Fibroblast of peridontal ligament (primary cell): ENCODE measurements around the gene WASF3.
A peak's percentile ranks its signal among the peaks of the same experiment; 100 is the strongest.
"Not testable (repeated sequence)": the region's sequence is repeated elsewhere in the genome, so short reads cannot be mapped to it uniquely, and the experiment has no call there.

Source experiments
- DNase-seq: peaks from one replicate; pipeline ENCODE4 v3.0.0-alpha.2; 2010; ENCODE audit errors: extremely low read depth

Gene WASF3

DNA sequence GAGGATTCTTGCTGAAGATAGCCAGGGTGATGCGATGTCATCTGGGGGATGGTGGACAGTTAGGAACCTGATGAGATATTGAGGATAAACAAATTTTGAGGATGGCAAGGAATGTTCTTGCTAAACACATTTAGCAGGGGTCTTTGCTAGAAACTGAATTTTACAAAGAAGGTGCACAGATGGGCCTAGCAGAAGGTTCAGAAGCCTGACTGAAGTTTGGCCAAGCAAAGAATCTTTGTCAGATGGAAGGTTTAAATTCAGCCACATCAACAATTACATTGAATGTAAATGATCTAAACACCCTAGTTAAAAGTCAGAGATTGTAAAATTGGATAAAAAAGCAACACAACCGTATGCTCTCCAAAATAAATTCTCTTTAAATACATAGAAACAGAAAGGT is 68.8 kb downstream of the WASF3 start:
- DNase-seq, result no peak

DNA sequence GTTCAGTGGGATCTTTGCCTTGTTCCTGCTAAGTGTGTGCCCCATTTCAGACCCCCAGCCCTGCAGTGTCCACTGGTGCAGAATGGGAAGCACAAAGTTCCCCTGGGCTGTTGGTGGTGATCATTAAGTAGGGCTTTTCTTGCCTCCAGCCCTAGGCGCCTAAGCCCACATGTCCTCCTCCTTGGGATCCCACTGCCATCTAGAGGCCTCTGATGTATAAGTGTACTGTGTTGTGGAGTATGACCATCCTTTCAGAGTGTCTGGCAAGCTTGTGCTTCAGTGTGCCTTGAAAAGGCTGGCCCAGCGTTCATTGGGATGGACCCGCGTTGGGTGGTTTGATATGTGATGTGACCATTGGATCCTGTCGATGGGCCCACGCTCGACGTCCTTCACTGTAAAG is 71.2 kb downstream of the WASF3 start:
- DNase-seq, result peak; percentile 44

DNA sequence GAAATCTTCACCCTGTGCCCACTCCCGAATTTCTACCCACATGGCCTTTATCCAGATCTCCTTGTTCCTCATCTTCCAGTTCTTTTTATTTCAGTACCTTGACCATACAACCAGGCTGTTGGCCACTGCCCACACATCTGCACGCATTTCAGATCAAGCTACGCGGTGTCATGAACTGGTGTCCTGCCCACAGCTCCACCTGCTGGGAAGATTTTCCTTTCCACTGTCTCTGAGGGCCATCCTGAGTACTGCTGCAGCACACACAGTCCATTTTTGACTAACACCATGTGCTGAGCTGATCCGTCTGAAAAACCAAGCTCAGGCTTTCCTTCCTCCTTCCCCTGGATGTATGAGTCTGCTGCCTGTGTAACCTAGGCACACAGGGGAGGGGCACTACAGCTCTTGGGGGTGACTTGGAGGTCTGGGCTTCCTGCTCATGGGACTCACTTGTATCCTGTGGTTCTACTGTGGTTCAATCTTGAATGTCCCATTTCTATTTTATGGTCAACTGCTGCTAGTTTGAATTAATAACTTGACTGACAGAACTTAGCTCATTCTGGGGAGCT is 71.9 kb downstream of the WASF3 start:
- DNase-seq, result no peak

DNA sequence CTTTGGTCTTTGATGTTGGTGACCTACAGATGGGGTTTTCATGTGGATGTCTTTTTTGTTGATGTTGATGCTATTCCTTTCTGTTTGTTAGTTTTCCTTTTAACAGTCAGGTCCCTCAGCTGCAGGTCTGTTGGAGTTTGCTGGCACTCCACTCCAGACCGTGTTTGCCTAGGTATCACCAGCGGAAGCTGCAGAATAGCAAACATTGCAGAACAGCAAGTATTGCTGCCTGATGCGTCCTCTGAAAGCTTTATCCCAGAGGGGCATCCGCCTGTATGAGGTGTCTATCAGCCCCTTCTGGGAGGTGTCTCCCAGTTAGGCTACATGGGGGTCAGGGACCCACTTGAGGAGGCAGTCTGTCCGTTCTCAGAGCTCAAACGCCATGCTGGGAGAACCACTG is 78.2 kb downstream of the WASF3 start:
- not testable (repeated sequence) for DNase-seq

DNA sequence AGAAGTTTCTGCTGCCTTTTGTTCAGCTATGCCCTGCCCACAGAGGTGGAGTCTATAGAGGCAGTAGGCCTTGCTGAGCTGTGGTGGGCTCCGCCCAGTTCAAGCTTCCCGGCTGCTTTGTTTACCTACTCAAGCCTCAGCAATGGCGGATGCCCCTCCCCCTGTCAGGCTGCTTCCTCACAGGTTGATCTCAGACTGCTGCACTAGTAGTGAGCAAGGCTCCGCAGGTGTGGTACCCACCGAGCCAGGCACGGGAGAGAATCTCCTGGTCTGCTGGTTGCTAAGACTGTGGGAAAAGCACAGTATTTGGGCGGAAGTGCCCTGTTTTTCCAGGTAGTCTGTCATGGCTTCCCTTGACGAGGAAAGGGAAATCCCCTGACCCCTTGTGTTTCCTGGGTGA is 78.6 kb downstream of the WASF3 start:
- DNase-seq, result not testable (repeated sequence)

DNA sequence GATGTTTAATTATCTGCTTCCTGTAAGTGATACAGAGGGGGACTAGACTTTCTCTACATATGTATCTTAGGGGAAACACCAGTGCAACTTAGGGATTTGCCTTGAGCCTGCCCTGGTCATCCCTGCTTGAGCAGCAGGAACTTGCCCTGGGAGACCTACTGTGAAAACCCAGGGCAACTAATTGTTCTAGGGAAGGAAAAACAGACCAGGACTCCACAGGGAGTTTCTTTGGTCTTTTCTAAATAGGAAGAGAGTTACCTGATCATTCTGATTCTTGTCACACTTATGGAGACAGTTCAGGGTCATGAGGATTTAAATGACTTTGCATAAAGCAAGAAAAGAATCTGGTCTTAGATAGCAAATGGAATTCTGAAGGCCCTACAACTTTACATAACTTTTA is 89.1 kb downstream of the WASF3 start:
- no peak for DNase-seq

DNA sequence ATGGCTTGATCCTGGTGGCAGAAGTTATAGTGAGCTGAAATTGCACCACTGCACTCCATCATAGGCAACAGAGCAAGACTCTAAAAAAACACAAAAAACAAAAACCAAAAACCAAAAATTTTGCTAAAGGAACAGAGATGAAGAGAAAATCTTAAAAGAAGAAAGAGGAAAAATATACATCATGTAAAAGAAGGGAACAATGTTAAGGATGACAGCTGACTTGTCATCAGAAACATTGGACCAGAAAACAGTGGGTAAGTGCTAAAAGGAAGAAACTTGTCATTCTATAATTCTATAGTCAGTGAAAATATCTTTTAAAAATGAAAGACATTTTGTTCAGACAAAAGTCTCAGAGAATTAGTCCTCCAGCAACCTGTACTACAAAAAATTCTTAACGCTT is 93.8 kb downstream of the WASF3 start:
- DNase-seq, result no peak

DNA sequence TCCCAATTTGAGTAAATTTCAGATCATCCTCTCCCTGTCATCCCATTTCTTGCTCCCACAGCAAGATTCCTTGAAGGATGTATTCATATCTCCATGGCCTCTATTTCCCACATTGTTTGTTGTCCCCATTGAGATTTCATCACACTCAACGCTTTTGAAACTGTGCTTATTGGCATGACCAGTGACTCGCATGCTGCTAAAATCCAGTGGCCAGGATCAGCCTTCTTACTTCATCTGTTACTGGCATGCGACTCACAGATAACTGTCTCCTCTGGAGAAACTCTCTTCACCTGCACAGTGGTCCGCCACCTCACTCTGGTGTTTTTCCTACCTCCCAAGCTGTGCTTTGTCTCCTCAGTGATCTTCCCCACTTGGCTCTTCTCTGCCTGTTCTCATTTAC is 95.8 kb downstream of the WASF3 start:
- peak; percentile 31 for DNase-seq

DNA sequence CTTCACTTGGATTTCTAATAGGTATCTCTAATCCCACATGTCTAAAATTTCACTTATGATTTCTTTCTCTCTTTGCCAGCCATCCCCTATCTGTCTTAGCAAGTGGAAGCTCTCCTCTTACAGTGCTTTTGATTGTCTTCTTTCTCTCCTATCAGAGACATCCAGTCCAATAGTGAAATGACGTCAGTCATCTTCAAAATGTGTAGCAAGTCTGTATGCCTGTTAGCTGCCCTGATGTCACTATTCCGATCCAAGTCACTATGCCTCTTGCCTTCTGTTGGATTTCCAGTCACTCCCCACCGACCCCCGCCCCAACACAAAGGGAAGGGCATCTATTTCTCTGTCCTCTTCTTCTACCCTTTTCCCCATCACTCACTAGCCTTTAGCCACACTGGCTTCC is 96.4 kb downstream of the WASF3 start:
- DNase-seq, result no peak

DNA sequence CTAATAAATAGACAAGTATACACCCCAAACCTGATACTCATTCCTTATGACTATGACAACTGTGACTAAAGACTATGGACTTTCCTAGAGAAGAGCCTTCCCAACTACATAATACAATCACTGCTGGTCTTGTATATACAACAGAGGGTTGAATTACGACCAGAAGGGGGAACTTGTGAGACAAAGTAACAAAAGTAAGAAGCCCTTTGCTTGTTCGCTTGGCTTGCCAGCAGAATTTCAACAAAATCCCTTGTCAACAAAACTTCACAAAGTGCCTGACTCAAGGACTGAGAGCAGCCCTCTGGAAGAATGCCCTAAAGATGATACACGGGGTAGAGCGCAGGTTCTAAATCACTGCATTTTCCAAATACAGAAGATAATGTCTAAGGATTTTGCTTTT is 99.4 kb downstream of the WASF3 start:
- peak; percentile 75 for DNase-seq

DNA sequence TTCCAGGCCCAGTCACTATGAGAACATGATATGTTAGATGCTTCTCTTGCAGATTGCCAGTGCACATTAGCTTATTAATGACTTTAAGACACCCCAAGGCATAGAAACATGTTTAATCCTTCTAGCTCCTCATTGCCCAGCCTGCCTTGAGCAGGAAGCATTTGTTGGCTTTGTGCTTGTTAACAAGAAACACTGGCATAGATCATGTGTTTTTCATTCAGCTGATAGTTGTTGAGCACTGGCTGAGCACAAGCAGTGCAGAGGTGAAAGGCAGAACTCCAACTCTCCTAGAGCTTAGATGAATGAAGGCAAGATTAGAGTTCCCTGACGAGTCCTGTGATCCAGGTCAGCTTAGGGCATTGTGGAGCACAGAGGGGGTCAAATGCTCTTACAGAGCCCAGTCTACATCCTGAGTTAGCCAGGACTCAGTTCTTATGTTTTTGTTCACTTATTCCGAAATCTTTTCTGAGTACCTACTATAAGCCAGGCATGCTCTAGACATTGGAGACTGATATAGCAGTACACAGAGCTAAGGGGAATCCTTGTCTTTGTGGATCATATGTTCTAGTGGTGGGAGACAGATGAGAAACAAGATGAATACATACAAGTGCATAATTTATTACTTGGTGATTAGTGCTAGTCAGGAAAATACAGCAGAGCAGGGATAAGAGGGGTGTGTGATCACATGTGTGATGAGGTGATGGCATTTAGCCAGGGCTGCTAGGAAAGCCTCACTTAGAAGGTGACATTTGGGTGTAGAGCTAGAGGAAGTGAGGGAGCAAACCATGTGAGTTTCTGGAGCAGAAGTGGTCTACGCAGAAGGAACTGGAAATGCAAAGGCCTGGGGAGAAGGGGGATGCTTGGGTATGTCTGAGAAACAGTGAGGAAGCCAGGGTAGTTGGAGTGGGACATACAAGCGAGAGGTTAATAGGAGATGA is 101.2 kb downstream of the WASF3 start:
- peak; percentile 10 for DNase-seq

DNA sequence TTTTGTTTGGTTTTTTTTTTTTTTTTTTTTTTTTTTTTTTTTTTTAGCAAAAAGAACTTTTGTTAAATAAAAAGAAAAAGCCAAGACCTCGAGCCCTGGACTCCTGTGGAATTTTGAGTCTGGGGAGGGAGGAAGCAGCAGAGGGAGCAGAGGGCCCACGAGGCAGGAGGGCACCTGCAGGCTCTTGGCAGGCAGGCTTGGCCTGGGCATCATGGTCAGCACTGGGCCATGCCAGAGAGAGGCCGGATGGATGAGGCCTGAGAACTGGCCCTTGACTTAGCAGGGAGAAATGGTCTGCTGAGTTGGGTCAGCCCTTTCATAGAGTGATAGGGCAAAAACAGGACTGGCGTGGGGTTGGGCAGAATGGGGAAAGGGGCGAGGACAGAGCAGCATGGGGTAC is 102.7 kb downstream of the WASF3 start:
- DNase-seq, result no peak

DNA sequence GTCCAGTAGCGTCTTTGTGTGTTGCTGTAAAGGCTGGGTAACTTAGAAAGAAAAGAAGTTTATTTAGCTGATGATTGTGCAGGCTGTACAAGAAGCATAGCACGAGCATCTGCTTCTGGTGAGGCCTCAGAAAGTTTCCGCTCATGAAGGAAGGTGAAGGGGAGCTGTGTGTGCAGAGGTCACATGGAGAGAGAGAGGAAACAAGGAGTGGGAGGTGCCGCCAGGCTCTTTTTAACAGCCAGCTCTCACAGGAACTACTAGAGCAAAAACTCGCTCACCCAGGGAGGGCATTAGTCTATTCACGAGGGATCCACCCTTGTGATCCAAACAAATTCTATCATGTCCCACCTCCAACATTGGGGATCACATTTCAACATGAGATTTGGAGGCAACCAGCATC is 103.3 kb downstream of the WASF3 start:
- DNase-seq, result no peak

DNA sequence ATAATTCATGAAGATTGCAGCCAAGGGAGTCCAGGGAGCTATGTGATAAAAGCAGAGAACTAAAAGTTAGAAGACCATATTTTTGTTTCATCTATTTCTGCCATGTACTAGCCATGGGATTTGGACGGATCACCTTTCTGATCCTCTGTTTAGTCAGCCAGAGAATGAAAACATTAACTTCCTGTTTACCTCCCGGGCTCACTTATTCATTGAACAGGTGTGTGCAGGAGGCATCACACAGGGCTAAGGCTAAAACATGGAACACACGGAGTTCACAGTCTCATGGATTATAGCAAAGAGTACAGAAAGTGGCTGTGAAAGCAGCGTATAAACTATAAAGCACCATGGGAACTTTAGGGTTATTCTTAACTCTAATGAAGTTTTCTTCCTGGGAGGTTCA is 106.3 kb downstream of the WASF3 start:
- DNase-seq, result no peak

DNA sequence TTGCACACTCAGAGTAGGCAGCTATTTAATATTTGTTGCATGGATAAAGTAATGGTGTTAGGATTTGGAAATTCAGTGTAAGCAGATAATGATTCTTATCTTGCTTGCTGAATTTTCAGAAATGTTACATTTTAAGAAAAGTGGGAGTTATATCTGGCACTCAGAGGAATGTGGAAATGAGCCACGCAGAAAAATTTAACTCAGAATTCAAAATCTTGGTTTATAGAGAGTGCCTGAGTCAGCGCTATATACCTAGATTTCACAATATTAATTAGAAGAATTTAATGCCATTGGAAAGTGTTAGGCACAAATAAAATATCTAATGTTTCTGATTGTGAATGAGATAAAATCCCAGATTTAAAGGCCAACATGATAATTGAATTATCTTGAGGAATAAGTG is 106.8 kb downstream of the WASF3 start:
- no peak for DNase-seq

DNA sequence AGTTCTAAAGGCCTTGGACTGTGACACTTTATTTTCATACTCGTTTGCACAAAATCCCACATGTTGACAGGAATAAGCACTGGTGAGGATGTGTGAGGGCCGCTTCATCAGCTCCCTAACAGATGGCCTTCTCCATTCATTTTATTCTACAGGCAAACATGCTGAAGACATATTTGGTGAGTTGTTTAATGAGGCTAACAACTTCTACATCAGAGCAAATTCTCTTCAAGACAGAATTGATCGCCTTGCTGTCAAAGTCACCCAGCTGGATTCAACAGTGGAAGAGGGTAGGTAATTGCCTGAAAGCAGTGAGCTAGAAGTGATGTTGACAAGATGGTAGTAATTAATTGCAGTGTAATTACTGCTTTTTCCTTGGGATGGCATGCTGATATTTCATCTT is 107.4 kb downstream of the WASF3 start:
- DNase-seq, result no peak

DNA sequence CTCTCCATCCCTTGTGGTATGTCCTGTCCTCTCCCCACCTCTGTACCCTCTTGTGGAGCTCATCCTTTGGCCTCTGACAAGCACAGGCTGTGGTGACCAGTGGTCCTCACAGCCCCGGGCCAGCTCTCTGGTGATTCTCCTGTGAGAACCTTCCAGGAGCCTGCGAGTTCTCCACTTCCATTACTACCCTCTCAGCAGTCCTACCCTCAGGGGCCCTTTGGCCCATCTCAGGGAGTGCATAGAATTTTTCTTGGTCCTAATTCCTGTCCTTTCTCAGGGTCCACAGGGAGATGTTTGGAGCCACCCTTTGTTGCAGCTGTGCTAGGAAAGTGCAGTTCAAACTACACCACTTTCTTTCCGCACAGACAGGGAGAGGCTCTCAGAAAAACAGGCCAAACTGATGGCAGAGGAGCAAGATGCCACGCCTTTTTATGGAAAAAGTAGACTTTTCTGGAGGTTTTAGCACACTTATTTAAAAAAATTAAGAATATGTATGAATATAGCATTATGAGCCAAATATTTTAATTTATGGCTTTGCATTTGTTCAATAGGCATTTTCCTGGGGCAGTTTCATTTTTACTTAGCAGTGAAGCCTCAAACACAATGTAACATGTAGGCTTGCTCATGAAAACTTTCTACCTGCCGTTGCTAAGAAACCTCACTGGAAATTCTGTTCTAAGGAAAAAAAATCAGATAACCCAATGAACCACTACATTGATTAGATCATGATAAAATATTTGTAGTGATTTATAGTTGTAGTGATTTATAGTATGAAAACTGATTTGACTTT is 111.1 kb downstream of the WASF3 start:
- DNase-seq, result no peak

DNA sequence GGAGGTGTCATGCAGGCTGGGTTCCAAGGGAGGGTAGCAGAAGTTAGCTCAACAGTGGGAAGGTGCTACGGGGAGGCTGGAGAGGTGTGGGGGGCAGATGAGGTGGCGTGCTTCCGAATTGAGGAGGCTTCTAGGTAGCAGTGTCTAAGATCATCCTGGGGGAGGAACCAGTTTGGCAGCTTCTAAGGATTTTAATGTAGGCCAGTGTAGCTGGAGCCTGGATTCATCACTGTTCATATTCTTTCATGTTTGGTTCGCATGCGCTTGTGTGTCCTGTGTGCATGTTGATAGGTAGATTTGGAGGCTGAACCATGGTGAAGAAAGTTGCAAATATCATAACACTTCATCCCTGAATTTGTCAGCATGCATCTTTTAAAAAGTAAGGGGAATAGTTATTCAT is 116.4 kb downstream of the WASF3 start:
- DNase-seq, result no peak

DNA sequence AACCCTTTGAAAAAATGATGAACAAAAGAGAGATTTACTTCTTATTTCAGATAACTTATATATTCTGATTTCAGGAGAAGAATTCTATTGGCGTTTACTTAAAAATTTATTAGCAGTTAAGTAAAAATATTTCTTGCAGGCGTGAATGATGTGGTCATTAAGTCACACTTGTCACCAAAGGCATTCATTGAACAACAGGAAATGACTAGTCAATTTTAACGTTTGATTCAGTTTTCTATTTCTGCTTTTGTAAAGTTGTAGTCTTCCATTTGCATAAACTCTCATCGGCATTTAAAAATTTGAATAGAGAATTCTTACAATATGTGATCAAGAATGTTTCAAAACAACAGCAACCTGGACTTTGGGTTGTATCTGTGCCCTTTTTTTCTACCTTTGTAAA is 119.7 kb downstream of the WASF3 start:
- DNase-seq, result no peak

DNA sequence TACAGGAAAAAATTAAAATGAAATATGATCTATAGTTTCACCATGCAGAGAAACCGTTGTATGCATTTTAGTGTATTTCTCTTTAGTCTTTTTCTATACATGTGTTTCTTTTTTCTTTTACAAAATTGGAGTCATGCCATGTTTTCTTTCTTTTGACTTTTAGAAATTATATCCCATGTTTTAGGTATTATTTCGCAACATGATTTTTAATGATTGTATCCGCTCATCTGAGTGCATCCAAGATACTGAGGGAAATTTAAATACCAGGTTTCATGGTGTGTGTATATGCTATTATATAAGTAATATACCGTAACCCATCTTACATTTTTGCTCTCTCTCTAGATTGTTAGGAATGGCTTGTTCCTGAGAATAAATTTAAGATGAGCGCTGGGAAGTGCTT is 120.8 kb downstream of the WASF3 start:
- DNase-seq, result no peak

DNA sequence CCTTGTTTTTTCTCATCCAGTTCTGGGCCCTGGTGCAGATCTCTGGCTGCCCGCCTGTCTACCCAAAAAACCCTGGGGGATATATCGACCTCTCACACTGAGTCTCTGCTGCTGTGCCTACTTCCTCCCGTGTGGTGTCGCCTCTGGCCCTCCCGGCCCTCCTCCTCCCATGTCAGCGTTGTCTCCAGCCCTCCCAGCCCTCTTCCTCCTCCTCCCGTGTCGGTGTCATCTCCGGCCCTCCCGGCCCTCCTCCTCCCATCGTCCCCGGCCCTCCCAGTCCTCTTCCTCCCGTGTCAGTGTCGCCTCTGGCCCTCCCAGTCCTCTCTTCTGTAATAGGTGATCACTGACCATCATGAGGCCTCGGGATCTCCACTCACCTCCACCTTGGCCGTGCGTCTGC is 121.3 kb downstream of the WASF3 start:
- DNase-seq, result no peak

DNA sequence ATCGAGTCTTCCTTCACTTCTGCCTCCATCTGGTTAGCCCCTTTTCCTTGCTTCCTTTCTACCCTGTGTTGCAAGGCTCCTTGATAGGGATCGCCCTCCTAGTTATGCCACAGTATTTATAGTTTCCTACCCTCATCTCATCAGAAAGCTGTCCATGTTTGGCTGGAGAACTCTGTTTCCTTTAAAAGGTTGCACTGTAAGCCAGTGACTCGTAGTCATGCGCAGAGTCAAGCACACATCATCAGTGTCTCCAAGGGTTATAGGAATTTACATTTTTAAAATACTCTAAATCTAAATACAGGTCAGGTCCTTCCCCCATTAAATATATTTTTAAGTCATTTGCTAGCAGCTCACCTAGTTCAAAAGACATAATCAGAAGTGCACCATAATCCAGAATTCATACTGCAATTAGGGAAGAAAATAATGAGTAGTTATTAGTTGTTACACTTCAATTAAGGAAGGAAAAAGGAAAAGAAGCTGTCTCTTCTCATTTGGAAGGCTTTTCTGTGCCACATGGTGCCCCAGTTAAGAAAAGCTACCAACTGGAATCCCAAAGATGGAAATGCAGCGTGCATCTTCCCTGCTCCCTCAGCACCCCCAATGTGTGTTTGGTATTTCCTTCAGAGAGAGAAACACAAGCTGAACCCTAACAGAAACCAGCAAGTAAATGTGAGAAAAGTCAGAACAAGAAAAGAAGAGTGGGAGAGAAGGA is 122.1 kb downstream of the WASF3 start:
- peak; percentile 73 for DNase-seq
